Activated CD8-positive, alpha-beta memory T cell treated with anti-CD3 and anti-CD28 coated beads for 48 hours (primary cell): ENCODE data around the gene TMEM132A.
"Not testable (repeated sequence)": the region's sequence is repeated elsewhere in the genome, so short reads cannot be mapped to it uniquely, and the experiment has no call there.

ENCODE experiments used
- DNase-seq, 3 experiments: peaks; one replicate each; pipeline ENCODE4 v3.0.0-alpha.2; 2020; ENCODE audit warnings: low read depth in 2 of 3, low spot score in 2 of 3

TMEM132A gene

DNA sequence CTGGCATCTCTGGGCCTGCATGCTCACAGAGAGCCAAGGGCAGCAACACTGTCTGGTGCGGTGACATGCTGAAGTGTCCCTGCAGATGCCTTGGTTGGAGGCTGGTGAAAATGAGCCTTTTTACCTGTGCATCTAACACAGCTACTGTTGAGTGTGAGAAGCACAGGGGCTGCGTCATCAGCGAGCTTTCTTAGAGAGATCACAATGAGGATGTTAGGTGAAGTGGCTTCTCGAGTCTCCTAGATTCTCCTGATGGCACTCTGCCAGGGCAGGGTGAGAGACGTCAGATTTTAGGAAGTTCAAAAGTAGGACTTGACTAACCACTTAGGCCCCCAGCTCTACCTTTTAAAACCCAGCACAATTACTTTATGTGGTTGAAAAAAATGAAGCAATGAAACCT, 31.3 kb downstream of the TMEM132A start:
- DNase-seq, result no peak

DNA sequence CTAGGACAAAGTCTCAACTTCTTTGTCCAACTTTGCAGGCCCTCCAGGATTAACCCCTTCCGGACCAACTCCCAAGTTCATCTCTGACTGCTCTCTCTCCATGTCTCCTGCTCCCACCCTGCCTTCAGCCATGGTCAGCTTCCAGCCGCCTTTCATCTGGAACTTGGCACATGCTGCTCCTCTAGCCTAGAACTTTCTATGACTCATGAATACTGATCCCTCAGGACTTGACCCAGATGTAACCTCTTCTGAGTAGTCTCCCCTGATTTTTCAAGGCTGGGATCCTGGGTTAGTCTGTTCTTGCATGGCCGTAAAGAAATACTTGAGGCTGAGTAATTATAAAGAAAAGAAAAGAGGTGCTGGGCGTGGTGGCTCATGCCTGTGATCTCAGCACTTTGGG, 32.9 kb downstream of the TMEM132A start:
- no peak for DNase-seq

DNA sequence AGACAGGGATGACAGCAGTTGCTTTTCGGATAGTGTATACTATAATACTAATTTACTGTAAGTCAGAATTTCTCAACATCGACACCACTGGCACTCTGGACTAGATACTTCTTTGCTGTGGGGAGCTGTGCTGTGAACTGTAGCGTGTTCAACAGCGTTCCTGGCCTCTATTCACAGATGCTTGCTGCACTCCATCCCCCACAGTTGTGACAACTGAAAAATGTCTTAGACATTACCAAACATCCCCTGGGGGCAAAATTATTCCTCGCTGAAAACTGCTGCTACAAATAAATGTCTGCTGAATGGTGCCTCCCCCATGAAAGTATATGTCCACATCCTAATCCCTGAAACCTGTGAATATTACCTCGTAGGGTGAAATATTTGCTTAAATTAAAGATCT, 35.2 kb downstream of the TMEM132A start:
- DNase-seq, result no peak

DNA sequence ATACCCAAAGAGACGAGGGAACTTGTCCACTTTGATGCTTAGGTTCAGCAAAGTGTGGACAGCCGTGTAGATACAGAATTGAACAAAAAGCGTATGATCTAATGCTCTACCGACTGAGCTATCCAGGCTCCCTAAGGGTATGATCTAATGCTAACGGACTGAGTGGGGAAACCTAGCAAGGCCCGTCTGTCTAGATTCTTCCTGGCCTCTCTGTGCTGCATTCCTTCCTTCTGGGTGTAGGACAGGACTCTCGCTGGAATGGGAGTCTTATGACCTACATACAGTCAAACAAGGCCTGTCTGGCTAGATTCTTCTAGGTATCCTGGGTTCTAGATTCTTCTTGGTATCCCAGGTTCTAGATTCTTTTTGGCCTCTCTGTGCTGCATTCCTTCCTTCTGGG, 36.1 kb downstream of the TMEM132A start:
- DNase-seq, result no peak

DNA sequence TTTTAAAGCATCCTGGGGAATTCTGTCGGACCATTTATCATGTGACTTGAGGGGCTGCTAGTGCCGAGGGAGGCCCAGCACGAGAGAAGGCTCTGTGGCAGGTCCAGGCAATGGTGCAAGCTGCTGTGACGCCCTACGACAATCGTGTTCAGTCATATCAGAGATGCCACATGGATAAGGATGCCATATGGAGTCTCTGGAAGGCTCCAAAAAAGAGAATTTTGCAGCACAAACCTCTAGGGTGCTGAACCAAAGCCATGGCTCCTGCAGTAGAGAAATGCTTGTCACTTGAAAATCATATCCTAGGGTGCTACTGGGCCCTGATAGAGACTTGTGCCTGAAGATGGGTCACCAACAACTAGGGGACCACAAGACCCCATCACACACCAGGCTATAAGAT, 40.5 kb downstream of the TMEM132A start:
- DNase-seq, result no peak

DNA sequence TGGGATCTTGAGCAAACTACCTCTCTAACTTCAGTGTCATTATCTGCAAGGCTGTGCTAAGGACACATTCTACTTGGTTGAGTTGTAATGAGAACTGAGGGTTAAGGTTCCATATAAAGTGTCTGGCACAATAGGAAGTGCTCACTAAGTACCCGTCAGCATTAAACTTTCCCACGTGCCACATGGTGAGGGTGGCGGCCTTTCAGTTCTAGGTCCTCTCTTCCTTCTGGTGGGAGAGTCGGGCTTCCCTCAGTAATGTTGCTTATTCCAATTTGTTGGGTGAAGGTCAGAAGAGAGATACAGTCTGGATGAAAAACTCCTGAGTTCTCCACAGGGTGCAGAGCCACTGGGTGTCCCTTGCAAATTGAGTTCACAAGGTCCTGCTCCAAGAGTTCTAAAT, 42.6 kb downstream of the TMEM132A start:
- DNase-seq, result no peak

DNA sequence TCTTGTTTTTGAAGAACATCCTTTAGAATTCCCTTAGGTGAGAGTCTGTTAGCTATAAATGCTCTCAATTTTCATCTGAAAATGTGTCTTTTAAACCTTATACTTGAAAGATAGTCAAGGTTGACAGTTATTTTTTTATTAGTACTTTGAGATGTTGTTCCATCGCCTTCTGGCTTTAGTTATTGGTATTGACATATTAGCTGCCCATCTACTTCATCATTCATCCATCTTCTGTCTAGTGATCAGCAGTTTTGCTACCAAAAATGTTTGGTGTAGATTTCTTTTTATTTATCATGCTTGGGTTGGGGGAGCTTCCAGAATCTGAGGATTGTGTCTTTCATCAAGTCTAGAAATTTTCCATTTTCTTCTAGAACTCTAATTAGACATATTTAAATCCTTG, 44.0 kb downstream of the TMEM132A start:
- no peak for DNase-seq

DNA sequence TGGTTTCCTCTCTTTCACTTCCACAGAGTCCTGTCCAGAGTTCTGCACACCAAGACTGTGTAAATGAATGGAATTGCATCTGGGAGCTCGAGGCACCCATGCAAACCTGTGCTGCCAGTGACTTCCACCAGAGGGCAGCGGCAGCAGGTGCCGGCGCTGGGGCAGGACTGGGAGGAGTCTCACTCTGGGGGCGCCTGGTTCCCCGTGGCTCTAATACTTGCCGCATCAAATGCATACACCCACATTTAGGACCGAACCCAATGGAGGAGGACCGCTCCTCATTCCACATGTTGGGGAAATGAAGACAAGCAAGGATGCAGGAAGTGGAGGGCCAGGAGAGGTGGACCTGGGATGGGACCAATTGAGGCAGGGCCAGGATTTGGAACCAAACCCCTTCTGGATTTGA, 46.1 kb downstream of the TMEM132A start:
- peak in 1 of 3 experiments; percentile 55 for DNase-seq

DNA sequence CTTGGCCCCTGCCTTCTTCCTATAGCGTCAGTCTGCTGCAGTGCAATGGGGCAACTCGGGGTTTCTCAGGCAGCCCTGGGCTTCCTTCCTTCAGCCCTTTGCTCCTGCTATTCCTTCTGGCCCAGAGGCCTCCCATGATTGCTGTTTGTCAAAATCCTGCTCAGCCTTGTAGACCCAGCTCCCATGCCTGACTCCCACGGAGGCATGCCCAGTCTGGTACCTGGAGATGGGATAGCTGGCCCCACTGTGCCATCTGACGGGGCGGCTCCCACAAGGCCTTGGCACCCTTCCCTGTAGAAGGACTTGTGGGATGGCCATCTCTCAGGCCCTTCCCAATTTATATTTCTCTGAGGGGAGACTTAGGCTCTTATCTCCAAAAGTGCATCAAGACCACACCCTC, 46.6 kb downstream of the TMEM132A start:
- DNase-seq, result no peak

DNA sequence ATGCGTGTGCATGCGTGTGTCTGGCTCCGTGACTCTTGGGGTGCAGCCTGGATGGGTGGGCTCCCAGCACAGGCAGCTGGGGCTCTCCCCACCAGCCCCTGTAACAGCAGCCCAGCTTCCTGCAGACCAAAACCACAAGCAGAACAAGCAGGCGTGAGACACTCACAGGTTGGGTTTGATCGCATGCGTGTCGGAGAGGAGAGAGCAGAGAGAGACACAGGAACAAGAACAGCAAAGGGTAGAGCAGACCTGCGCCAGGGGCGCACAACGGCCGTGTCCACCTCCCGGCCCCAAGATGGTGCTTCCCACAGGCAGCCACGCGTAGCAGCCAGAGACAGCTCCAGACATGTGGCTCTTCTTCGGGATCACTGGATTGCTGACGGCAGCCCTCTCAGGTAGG, 47.3 kb downstream of the TMEM132A start, which contains the start of gene CD6:
TSS of gene CD6 (plus strand) at position 161 of the 400 bp plus-strand sequence. CDS start at position 347, 186 bp downstream.
- no peak for DNase-seq

DNA sequence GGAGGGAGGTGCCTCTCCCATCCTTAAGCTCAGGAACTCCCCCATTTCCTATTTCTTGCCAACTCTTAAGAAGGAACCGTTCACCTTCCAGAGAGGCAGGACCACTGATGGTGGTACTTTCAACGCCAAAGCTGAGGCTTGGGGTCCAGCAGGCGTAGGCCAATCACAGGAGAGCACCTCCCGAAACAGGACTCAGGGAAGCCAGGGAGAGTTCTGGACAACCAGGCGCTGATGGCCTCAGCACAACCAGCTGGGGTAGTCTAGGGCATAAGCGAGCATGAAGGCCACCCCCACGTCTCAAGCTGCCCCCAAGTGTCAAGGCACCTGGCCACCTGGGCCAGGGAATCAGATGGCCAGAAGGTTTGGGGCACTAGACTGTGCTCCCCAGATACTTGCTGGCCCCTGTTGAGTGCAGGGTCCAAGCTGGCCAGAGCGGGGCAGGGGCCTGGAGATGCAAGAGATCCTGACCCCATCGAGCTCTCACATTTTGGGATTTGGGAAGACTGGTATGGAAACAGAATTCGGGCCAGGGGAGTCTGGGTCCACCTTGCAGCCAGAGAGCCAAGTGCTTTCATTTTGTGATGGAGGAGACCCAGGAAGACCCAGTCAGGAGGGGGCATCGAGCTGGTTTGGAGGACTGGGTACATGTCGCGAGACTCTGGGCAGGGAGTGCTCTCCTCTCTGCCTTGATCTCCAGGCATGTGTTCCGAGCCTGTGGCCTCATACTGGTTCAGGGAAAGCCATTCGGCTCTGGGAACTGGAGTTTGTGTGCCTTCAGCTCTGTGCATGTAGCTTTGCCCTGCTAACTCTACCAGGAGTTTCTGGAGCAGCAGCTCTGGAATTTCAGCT, 48.1 kb downstream of the TMEM132A start:
- DNase-seq, result no peak

DNA sequence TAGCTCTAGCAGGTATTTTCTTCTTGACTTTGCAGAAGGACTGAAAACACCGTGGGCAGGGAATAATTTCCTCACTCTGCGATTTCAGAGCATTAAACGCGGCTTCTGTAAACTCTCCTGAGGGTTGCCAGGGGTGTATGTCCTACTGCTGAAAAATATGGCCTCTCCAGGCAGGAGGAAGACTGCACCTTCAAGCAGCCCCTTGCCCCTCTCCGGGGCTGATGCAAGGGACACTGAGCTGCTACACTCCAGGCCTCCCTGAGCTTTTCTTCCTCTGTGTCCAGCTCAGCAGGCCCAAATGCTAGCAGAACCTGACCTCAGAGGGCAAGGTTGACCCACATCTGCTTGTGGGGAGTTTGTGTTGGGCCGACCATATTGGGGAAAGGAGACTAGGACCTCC, 49.4 kb downstream of the TMEM132A start:
- no peak for DNase-seq

DNA sequence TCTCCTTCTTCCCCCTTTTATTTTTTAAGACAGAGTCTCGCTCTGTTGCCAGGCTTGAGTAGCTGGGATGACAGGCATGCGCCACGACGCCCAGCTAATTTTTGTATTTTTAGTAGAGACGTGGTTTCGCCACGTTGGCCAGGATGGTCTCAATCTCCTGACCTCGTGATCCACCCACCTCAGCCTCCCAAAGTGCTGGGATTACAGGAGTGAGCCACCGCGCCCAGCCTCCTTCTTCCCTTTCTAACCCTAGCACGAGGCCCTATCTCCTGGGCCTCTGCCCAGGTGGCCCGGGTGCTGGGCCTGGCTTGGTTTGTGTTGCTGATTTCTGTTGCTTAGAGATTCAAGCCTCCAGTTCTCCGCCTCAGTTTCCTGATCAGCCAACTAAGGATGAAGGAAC, 50.1 kb downstream of the TMEM132A start:
- DNase-seq, result not testable (repeated sequence)

DNA sequence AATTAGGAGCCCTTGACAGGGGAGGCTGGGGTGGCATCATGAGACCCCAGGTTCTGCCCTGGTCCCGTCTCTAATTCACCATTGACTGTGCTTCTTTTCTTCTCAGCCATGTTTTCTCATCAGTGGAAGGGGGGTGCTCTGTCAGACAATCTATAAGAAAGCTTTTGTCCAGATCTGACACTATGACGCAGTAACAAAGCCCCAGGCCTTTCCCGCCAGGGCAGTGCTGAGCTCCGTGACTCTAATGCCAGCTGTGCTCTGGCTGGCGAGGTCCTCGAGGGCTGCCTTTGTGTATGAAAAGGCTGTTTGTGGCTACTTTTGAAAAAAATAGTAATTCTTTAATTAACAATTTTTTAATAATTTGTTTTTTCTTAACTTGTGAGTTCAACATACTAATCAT, 50.5 kb downstream of the TMEM132A start:
- DNase-seq, result no peak

DNA sequence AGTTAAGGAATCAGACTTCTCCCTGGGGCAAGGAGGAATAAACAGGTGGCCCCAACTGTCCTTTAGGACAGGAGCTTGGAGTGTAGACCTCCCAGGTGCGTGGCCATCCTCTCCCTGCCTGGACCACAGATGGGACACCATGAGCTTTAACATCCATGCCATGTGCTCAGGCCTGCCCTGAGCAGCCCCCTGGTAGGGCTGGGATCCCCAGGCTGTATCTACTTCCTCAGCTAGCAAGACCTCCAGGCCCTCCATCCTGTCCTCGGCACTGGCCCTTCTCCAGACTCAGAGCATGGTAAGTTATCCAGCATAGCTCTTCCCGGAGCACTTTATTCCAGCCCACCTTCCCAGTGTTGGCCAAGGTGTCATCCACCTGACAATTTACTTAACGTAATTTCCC, 53.0 kb downstream of the TMEM132A start:
- DNase-seq, result no peak

DNA sequence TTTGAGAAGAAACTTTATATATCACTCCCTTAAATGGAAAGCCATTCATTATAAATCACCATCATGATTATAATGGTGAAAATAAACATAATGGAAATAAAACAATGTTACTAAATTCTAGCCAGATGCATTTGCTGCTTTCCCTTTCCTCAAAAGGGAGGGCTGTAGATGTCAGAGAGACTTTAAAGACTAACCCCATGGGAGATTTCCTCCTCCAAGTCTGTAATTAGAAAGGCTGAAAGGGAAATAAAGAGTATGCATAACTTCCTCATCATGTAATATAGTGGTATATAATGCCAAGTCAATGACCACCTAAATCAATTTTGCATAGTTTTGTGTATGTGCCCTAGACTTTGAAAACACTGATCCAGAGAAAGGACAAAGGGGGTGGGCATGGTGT, 53.6 kb downstream of the TMEM132A start:
- DNase-seq, result no peak

DNA sequence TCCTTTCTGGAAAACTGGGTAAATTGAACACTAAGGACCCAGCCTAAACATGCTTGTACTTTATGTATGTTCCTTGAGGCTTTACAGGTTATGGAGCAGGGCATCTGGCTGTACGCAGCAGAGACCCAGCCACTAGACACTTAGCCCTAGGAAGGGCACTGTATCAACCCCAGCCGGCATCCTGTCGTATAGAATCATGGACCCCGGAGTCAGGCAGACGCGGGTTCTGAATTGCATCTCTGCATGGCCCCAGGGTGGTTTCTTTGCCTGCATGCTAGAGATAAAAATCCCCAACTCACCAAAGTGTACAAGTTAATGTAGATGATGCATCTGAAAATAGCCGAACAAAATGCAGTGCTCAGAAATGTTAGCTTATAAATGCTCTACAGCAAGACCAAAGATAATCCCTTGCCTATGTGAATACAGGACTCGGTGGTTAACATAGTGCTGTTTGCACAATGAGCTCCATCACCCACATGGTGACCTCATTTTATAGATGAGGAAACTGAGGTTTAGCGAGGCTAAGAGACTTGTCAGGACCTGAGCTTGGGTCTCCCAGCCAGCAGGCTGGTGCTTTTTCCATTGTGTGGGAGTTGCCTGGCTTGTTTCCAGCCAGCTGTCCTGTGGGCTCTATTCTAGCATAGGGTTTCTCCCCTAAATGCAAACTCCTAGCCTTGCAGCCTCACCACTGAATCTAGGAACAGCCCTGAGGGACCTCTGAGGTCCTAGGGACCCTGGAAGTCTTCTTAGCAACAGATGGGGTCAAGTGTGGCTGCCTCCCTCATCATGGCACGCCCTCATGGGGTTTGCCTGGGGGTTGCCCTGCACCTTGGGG, 54.5 kb downstream of the TMEM132A start:
- DNase-seq, result peak in 1 of 3 experiments; percentile 68

DNA sequence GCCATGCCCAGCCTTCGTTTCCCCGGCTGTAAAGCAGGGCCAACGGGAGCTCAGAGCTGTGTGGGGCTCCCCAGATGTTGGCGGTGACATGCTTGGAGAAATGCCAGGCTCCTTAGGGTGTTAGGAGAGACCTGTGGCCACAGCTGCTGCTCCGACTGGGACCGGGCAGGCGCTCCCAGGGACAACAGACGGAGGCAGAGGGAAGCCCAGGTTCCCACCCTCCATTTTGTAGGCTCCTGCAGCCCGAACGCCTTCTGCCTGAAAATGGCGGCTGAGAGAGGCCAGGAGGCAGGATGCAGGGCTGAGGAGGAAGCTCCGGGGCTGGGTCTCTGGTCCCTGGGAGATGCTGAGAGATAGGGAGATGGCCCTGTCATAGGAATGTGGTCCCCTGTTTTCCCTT, 57.3 kb downstream of the TMEM132A start:
- DNase-seq, result no peak

DNA sequence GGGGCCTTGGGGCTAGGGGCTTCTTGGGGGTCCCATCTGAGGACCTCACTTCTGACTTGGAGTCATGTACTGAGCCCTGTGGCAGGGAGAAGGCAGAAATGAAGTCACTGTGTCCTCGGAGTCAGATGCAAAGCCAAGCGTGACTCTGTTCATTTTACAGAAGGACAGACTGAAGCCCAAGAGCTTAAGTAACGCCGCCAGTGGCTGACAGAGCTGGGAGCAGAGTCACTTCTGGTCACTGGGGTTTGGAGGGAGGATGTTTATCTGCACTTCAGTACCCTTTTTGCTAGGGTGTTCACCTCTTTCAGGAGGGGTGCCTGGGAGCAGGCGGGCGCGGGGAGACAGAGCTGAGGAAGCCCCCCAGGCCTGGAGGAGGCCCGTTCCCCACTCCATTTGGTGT, 57.9 kb downstream of the TMEM132A start:
- no peak for DNase-seq

DNA sequence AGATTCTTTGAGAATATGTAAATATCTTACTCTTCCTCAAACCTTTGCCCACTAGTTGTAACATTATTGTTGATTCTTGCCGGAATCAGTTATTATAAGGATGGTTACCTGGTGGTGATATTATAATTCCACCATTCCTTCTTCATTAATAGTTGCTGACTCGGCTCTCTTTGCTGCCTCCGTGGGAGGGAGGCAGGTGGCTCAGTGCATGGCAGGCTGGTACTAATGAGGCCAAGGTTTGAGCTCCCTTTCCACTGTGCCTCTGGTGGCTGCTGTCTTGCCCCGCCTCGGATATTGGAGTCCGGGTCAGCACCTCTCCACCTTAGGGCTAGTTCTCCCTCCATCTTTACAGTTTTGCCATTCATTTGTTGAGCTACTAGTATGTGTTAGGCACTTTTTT, 59.9 kb downstream of the TMEM132A start:
- DNase-seq, result no peak

DNA sequence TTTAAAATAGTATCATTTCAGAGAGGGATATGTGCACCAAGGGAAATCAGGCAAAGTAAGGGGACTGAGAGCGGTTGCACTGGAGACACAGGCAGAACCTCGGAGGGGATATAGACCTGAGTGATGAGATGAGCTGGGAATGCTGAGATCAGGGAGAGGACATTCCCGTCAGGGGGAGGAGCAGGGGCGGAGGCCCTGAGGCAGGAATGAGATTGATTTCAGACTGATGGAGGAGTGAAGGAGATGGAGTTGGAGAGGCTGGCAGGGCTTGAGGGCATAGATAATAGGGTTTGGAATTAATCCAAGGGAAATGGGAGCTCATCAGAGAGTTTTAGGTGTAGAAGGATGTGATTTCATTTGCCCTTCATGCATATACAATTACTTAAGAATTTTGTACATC, 60.4 kb downstream of the TMEM132A start:
- no peak for DNase-seq

DNA sequence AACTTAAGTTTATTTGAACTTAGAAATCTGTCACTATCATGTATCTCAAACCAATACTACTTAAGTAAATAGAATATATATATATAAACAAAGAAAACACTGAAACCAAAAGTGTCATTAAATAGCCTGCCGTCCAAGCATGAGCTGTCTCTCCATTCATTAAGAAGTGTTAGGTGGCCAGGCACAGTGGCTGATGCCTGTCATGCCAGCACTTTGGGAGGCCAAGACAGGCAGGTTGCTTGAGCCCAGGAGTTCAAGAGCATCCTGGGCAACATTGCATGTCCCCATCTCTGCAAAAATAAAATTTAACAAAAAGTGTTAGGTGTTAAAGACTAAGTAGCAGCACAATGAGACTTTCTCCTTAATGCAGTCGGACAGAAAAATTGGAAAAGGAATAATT, 61.2 kb downstream of the TMEM132A start:
- no peak for DNase-seq
